HepG2 (cell line): Measurements from ENCODE around the gene CEBPB. TPM values are rescaled to one million over a fixed set of nuclear protein-coding genes. Genes with fewer than 3 reads are reported as not detected.

Experiments used
- CCAR2 ChIP-seq: fragments of 200-400 bp; formaldehyde crosslinking; optimal IDR thresholded peaks from 2 replicates; pipeline ENCODE3; 2018; ENCODE audit warnings: low read depth, mild to moderate bottlenecking, low read length, moderate library complexity
- FIP1L1 ChIP-seq: fragments of 200-400 bp; formaldehyde crosslinking; IDR thresholded peaks from 2 replicates; pipeline ENCODE4 v1.6.1; 2018; ENCODE audit warnings: low read depth, mild to moderate bottlenecking, low read length, moderate library complexity, borderline replicate concordance; ENCODE audit not compliant: insufficient read depth
- HOXA3 ChIP-seq: sonication (generic); formaldehyde crosslinking; IDR thresholded peaks from 2 replicates; pipeline ENCODE4 v1.5.0; 2020; ENCODE audit warnings: missing genetic modification reagents
- KLF13 ChIP-seq: sonication (generic); formaldehyde crosslinking; IDR thresholded peaks from 2 replicates; pipeline ENCODE4 v1.4.0; 2020; ENCODE audit warnings: mild to moderate bottlenecking, missing genetic modification reagents
- MTERF4 ChIP-seq: sonication (generic); formaldehyde crosslinking; IDR thresholded peaks from 2 replicates; pipeline ENCODE4 v1.8.0; 2023; ENCODE audit warnings: mild to moderate bottlenecking, missing genetic modification reagents
- PHF5A ChIP-seq: IDR thresholded peaks from one replicate; pipeline ENCODE4 v1.6.1; 2018; ENCODE audit warnings: low read depth, missing genetic modification reagents; ENCODE audit not compliant: unreplicated experiment
- ZBTB2 ChIP-seq: sonication (generic); formaldehyde crosslinking; IDR thresholded peaks from 2 replicates; pipeline ENCODE4 v1.8.0; 2022; ENCODE audit warnings: low read depth, missing genetic modification reagents
- ZBTB7A ChIP-seq: sonication (generic); formaldehyde crosslinking; IDR thresholded peaks from 2 replicates; pipeline ENCODE4 v1.8.0; 2022; ENCODE audit warnings: mild to moderate bottlenecking, missing genetic modification reagents
- ZHX1 ChIP-seq: sonication (generic); formaldehyde crosslinking; IDR thresholded peaks from 2 replicates; pipeline ENCODE4 v1.8.1; 2022; ENCODE audit warnings: low read depth, mild to moderate bottlenecking, missing genetic modification reagents
- ZHX2 ChIP-seq, 2 experiments: sonication (generic) in 1 of 2; formaldehyde crosslinking in 1 of 2; IDR thresholded peaks; 2 replicates each; pipeline versions ENCODE4 v1.6.1 to v1.9.0; 2014 to 2022; ENCODE audit warnings: antibody characterized with exemption in 1 of 2, borderline replicate concordance in 1 of 2, inconsistent platforms in 1 of 2, low read depth in 1 of 2, missing genetic modification reagents in 1 of 2
- ZNF225 ChIP-seq: sonication (generic); formaldehyde crosslinking; IDR thresholded peaks from 2 replicates; pipeline ENCODE4 v1.4.0; 2020; ENCODE audit warnings: mild to moderate bottlenecking, missing genetic modification reagents
- ZNF513 ChIP-seq: sonication (generic); formaldehyde crosslinking; conservative IDR thresholded peaks from 2 replicates; pipeline ENCODE4 v1.5.0; 2020; ENCODE audit warnings: missing genetic modification reagents
- polyA plus RNA-seq, 8 experiments: library from polyadenylated mRNA; depleted of rRNA in 3 of 8; stranded (reverse) in 7 of 8; unstranded in 1 of 8; fragments of >200 nt; fragmentation: Illumina TruSeq in 4 of 8; extraction: Trizol in 4 of 8; gene quantifications; 2 replicates each; pipeline versions ENCODE4 v1.2.1 to v1.2.3, GENCODE V29; 2011 to 2016; ENCODE audit warnings: low read depth in 4 of 8, missing spikeins in 1 of 8, mixed read lengths in 1 of 8; ENCODE audit not compliant: insufficient read depth in 1 of 8
- total RNA-seq, 5 experiments: library from RNA; depleted of rRNA; stranded (reverse); fragments of >200 nt; fragmentation: Illumina TruSeq; extraction: Trizol; gene quantifications; 2 replicates each; pipeline ENCODE4 v1.2.3, GENCODE V29; 2016; ENCODE audit warnings: low read depth in 1 of 5

CEBPB gene
- total and polyA plus RNA-seq, 2 of the 13 experiments (the other 11 are each of a cell fraction or from before 2014, with no cell fraction given), result 18.5 to 28.2 TPM

GRCh38 chr20:50191544-50192363, 1.1 kb downstream of the CEBPB start (continued):
- TF ChIP-seq HOXA3 (CRISPR knock-in tag) (peak; percentile 39), ZBTB7A (CRISPR knock-in tag) (peak; percentile 88), FIP1L1 (no peak), ZHX1 (CRISPR knock-in tag) (peak; percentile 32; the same call in 1 of the 2 replicates), MTERF4 (CRISPR knock-in tag) (no peak), ZNF513 (no peak), CCAR2 (no peak), KLF13 (CRISPR knock-in tag) (no peak), PHF5A (CRISPR knock-in tag) (no peak), ZNF225 (CRISPR knock-in tag) (peak; percentile 69; the same call in 1 of the 2 replicates), ZHX2 (IDR thresholded peaks at IDR 0.05; ENCODE audit: low read depth) (no peak), ZHX2 (CRISPR knock-in tag; IDR thresholded peaks at IDR 0.05; ENCODE audit: borderline replicate concordance) (no peak; the same call in 1 of the 2 replicates), ZBTB2 (CRISPR knock-in tag) (no peak)
